Lower lobe of right lung (tissue), 2 donors: ENCODE data around the gene STPG2. TPM values are rescaled to one million over a fixed set of nuclear protein-coding genes. Genes with fewer than 3 reads are reported as not detected.

Source experiments
- ATAC-seq, 2 donors: fragments of 200-7000 bp; cut with Tn5 transposase; one replicate each; pipeline ENCODE4 v1.9.1; 2020 to 2022; ENCODE audit warnings: mild to moderate bottlenecking in 2 of 2, moderate library complexity in 2 of 2
- DNase-seq: peaks from one replicate; pipeline ENCODE4 v3.0.0-alpha.2; 2020
- H3K27ac ChIP-seq: fragments of 200-600 bp; one replicate; pipeline ENCODE4 v1.8.0; 2022
- H3K27me3 ChIP-seq: fragments of 200-600 bp; one replicate; pipeline ENCODE4 v1.8.0; 2022; ENCODE audit warnings: low read depth
- H3K36me3 ChIP-seq: fragments of 200-600 bp; one replicate; pipeline ENCODE4 v1.8.0; 2022; ENCODE audit warnings: mild to moderate bottlenecking
- H3K4me1 ChIP-seq: fragments of 200-600 bp; one replicate; pipeline ENCODE4 v1.8.0; 2022
- H3K4me3 ChIP-seq: fragments of 200-600 bp; one replicate; pipeline ENCODE4 v1.8.0; 2022; ENCODE audit warnings: mild to moderate bottlenecking
- H3K9me3 ChIP-seq: fragments of 200-600 bp; one replicate; pipeline ENCODE4 v1.8.0; 2022
- CTCF ChIP-seq: fragments of 200-600 bp; IDR thresholded peaks from one replicate; pipeline ENCODE4 v1.8.0; 2022; ENCODE audit warnings: antibody characterized with exemption, mild to moderate bottlenecking
- intact Hi-C: fragments of 100-400 bp; cut with DNase I; formaldehyde crosslinking; loops from one replicate; pipeline ENCODE4 v1.11.0; 2022
- total RNA-seq: library from RNA; stranded (reverse); fragmentation: NEBNext Ultra II Directional; extraction: Animal tissue kit (Norgen Biotek cat#: 25700); gene quantifications from one replicate; pipeline ENCODE4 v1.2.1, GENCODE V29; 2021
- donor health status: DM: no; HTN: yes; CAD: no; lungs with severe emphysema.

STPG2 gene
- total RNA-seq, 1 donor from 2014 or later: 1.1 TPM

DNA sequence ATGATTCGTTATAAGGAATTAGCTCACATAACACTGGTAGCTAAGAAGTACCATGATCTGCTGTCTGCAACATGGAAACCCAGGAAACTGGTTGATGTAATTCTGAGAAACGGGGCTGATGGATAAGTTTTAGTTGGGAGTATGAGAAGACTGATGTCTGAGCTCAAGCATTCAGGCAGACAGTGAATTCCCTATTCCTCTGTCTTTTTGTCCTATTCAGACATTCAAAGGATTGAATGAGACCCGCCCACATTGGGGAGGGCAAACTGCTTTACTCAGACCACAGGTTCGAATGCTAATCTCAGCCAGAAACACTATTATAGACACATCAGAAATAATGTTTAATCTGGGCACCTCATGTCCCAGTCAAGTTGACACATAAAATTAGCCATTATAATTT is 515.5 kb downstream of the STPG2 start:
- Histone ChIP-seq H3K36me3 (no peaks in the 10 kb centered on the region), H3K4me1 (no peaks in the 10 kb centered on the region), H3K4me3 (no peak overlapping the region), H3K27me3 (no peaks in the 10 kb centered on the region), H3K27ac (no peak overlapping the region), H3K9me3 (no peaks in the 10 kb centered on the region)
- ATAC-seq (no peak), DNase-seq (no peak)
- intact Hi-C loops: no loop called here
- TF ChIP-seq CTCF: no peak

GRCh38 chr4:97624204-97624603 is 519.1 kb downstream of the STPG2 start:
- H3K4me3 ChIP-seq: no peak overlapping the region
- intact Hi-C loops: no loop called here

DNA sequence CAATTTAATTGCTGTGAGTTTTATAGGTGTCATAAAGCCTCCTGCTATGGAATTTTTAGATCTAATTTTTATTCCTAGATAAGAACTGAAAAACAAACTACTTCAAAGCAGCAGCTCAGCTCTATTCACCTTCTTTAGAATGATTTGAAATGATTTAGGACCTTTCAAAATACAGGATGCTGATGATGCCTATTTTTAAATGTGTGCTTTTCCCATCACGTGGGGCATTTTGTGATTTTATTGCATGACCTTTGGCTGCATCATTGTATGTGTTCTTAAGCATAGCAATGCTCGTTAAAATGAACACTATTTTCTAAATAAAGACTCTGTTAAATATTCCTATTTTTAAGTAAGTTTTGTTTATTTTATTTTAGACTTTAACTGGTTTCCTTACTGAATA is 537.3 kb downstream of the STPG2 start:
- Histone ChIP-seq H3K9me3 (no peaks in the 10 kb centered on the region), H3K27me3 (no peaks in the 10 kb centered on the region), H3K4me3 (no peak overlapping the region), H3K4me1 (no peaks in the 10 kb centered on the region), H3K27ac (no peak overlapping the region), H3K36me3 (no peaks in the 10 kb centered on the region)
- no peak for TF ChIP-seq CTCF
- DNase-seq: no peak
- intact Hi-C loops: no loop called here
- no peak for ATAC-seq

More at GRCh38 chr4:97624204-97624603, 519.1 kb downstream of the STPG2 start:
- no peaks in the 10 kb centered on the region for H3K9me3 ChIP-seq
- no peak for TF ChIP-seq CTCF
- H3K4me1 ChIP-seq: no peaks in the 10 kb centered on the region
- no peak for ATAC-seq
- H3K27ac ChIP-seq: no peak overlapping the region
- no peaks in the 10 kb centered on the region for H3K27me3 ChIP-seq
- no peaks in the 10 kb centered on the region for H3K36me3 ChIP-seq
- DNase-seq: no peak

GRCh38 chr4:97593248-97593647 is 550.0 kb downstream of the STPG2 start:
- Histone ChIP-seq H3K36me3 (no peaks in the 10 kb centered on the region), H3K27me3 (no peaks in the 10 kb centered on the region), H3K4me3 (no peak overlapping the region), H3K9me3 (no peaks in the 10 kb centered on the region), H3K27ac (no peak overlapping the region), H3K4me1 (no peaks in the 10 kb centered on the region)
- peak in 1 of 2 donors; percentile 39 for ATAC-seq
- intact Hi-C loops: no loop called here
- no peak for TF ChIP-seq CTCF
- no peak for DNase-seq

GRCh38 chr4:97590266-97590665 is 553.0 kb downstream of the STPG2 start:
- intact Hi-C loops: no loop called here
- H3K27me3 ChIP-seq: no peaks in the 10 kb centered on the region
- no peaks in the 10 kb centered on the region for H3K9me3 ChIP-seq
- DNase-seq (no peak), ATAC-seq (no peak)
- H3K36me3 ChIP-seq: no peaks in the 10 kb centered on the region
- no peak for TF ChIP-seq CTCF
- no peak overlapping the region for H3K4me3 ChIP-seq
- H3K27ac ChIP-seq: no peak overlapping the region
- no peaks in the 10 kb centered on the region for H3K4me1 ChIP-seq
